Caco-2 (cell line): Measurements from ENCODE around the gene UCHL5. TPM values are rescaled to one million over a fixed set of nuclear protein-coding genes. Genes with fewer than 3 reads are reported as not detected.
A peak's percentile ranks its signal among the peaks of the same experiment; 100 is the strongest.

Source experiments
- BruUV-seq: library from RNA; stranded (reverse); fragments of 400-500 nt; replicated peaks from 2 replicates; lab custom pipeline; 2021; lab: Mats Ljungman, UMichigan
- CTCF ChIA-PET: fragments of 300-600 bp; sonication (Branson Sonifier 250); formaldehyde crosslinking; loops from one replicate; lab custom pipeline; 2022; ENCODE audit warnings: antibody characterized with exemption; lab: Charles Lee
- POLR2A ChIA-PET: fragments of 300-600 bp; sonication (Branson Sonifier 250); formaldehyde crosslinking; loops from one replicate; lab custom pipeline; 2022; ENCODE audit warnings: antibody characterized with exemption; lab: Charles Lee
- DNase-seq, 2 experiments: peaks; one replicate each; pipeline versions ENCODE4 v3.0.0 to v3.0.0-alpha.2; 2020 to 2022
- H3K27me3 ChIP-seq: replicated peaks from 2 replicates; pipeline ENCODE4 v1.6.0; 2011; ENCODE audit warnings: low read length; ENCODE audit not compliant: control insufficient read depth, insufficient read depth
- H3K36me3 ChIP-seq: 2 replicates; pipeline ENCODE4 v1.5.1; 2011; ENCODE audit warnings: low read length; ENCODE audit not compliant: control insufficient read depth, insufficient read depth
- H3K4me1 ChIP-seq: fragments of 250-450 bp; sonication (Bioruptor Pico); 2 replicates; pipeline ENCODE4 v1.5.1; 2020; ENCODE audit warnings: mild to moderate bottlenecking
- H3K4me3 ChIP-seq: 2 replicates; pipeline ENCODE4 v1.5.1; 2011; ENCODE audit warnings: low read depth, mild to moderate bottlenecking, control low read depth, low read length
- H3K9me3 ChIP-seq: fragments of 250-450 bp; sonication (Bioruptor Pico); 2 replicates; pipeline ENCODE4 v1.5.1; 2020; ENCODE audit warnings: mild to moderate bottlenecking, moderate library complexity
- H3K27ac Mint-ChIP-seq: one replicate; pipeline ENCODE4 v1.8.0; 2022; ENCODE audit warnings: mixed read lengths; ENCODE audit not compliant: unreplicated experiment
- H3K27me3 Mint-ChIP-seq: one replicate; pipeline ENCODE4 v1.8.0; 2022; ENCODE audit warnings: mixed read lengths; ENCODE audit not compliant: insufficient read depth, unreplicated experiment
- H3K36me3 Mint-ChIP-seq: one replicate; pipeline ENCODE4 v1.8.0; 2022; ENCODE audit warnings: mild to moderate bottlenecking, mixed read lengths; ENCODE audit not compliant: insufficient read depth, unreplicated experiment
- H3K4me1 Mint-ChIP-seq: one replicate; pipeline ENCODE4 v1.8.0; 2022; ENCODE audit warnings: low read depth, mixed read lengths; ENCODE audit not compliant: unreplicated experiment
- H3K4me3 Mint-ChIP-seq: one replicate; pipeline ENCODE4 v1.8.0; 2022; ENCODE audit warnings: mild to moderate bottlenecking, moderate library complexity, mixed read lengths; ENCODE audit not compliant: unreplicated experiment
- H3K9me3 Mint-ChIP-seq: one replicate; pipeline ENCODE4 v1.8.0; 2022; ENCODE audit warnings: mixed read lengths; ENCODE audit not compliant: unreplicated experiment
- intact Hi-C: fragments of 100-400 bp; cut with micrococcal nuclease; formaldehyde crosslinking; loops from one replicate; pipeline ENCODE4 v1.10.0; 2022; ENCODE audit not compliant: unreplicated experiment
- total RNA-seq: library from RNA; stranded (reverse); gene quantifications from 2 replicates; pipeline ENCODE4 v1.2.3, GENCODE V29; 2022
- TF ChIP-seq, protein P1 (sequence below), 2 experiments: fragments of 200-600 bp in 1 of 2; IDR thresholded peaks; 1 replicate in 1 of 2; 2 replicates in 1 of 2; pipeline versions ENCODE4 v1.5.1 to v1.8.0; 2011 to 2022; ENCODE audit warnings: antibody characterized with exemption in 1 of 2, control low read depth in 1 of 2, inconsistent platforms in 1 of 2, low read depth in 1 of 2, low read length in 1 of 2, mild to moderate bottlenecking in 1 of 2, moderate library complexity in 1 of 2; ENCODE audit not compliant: insufficient read depth in 1 of 2, severe bottlenecking in 1 of 2, unreplicated experiment in 1 of 2

Gene UCHL5
- total RNA-seq, 1 experiment from 2014 or later: 49.6 TPM

- Histone ChIP-seq H3K4me1 (peaks cover 33% of the 10 kb centered on the region), H3K4me3 (no peak overlapping the region), H3K27me3 (no peaks in the 10 kb centered on the region), H3K9me3 (no peaks in the 10 kb centered on the region), H3K36me3 (no peaks in the 10 kb centered on the region)
- peaks cover 10% of the 10 kb centered on the region for H3K36me3 Mint-ChIP-seq
- POLR2A ChIA-PET: no interaction called here
- no peaks in the 10 kb centered on the region for H3K9me3 Mint-ChIP-seq
- DNase-seq: no peak
- TF ChIP-seq, protein P1, sequence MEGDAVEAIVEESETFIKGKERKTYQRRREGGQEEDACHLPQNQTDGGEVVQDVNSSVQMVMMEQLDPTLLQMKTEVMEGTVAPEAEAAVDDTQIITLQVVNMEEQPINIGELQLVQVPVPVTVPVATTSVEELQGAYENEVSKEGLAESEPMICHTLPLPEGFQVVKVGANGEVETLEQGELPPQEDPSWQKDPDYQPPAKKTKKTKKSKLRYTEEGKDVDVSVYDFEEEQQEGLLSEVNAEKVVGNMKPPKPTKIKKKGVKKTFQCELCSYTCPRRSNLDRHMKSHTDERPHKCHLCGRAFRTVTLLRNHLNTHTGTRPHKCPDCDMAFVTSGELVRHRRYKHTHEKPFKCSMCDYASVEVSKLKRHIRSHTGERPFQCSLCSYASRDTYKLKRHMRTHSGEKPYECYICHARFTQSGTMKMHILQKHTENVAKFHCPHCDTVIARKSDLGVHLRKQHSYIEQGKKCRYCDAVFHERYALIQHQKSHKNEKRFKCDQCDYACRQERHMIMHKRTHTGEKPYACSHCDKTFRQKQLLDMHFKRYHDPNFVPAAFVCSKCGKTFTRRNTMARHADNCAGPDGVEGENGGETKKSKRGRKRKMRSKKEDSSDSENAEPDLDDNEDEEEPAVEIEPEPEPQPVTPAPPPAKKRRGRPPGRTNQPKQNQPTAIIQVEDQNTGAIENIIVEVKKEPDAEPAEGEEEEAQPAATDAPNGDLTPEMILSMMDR (IDR thresholded peaks at IDR 0.05; ENCODE audit: insufficient read depth in 1 of 2, low read depth in 1 of 2, low read length in 1 of 2, severe bottlenecking in 1 of 2, unreplicated experiment in 1 of 2): no peak
- H3K27ac Mint-ChIP-seq: peak overlapping the region; percentile 22
- H3K4me3 Mint-ChIP-seq: no peak overlapping the region
- H3K4me1 Mint-ChIP-seq: peaks cover 13% of the 10 kb centered on the region
- H3K27me3 Mint-ChIP-seq: no peaks in the 10 kb centered on the region
- intact Hi-C loops: loop anchor here (2.0 to 10.0 kb wide), 4 partner anchors 49 to 375 kb away; partner anchors contain the start of genes RGS13, RO60 and UCHL5
- CTCF ChIA-PET: interaction anchor here (0.9 kb wide), 1 partner anchor 203 kb away, joined by 4 read pairs; no protein-coding TSS in a partner anchor
- no TSS peak for BruUV-seq
These were observed 49.7 kb downstream of the UCHL5 start for GRCh38 chr1:193009501-193009900.

DNA sequence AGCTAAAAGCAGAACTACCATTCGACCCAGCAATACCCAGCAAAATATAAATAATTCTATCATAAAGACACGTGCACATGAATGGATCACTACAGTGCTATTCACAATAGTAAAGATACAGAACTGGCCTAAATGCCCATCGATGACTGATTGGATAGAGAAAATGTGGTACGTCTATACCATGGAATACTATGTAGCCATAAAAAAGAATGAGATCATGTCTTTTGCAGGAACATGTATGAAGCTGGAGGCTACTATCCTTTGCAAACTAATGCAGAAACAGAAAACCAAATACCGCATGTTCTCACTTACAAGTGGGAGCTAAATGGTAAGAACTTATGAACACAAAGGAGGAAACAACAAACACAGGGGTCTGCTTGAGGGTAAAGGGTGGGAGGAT is 53.4 kb downstream of the UCHL5 start:
- Histone ChIP-seq H3K27me3 (no peaks in the 10 kb centered on the region), H3K4me3 (no peak overlapping the region), H3K4me1 (peaks cover 33% of the 10 kb centered on the region), H3K9me3 (peaks cover 3% of the 10 kb centered on the region; the same call in 1 of the 2 replicates), H3K36me3 (no peaks in the 10 kb centered on the region)
- ChIA-PET CTCF (no interaction called here), POLR2A (interaction anchor here (0.6 kb wide), 2 partner anchors 54 to 197 kb away, joined by 7 to 9 read pairs; partner anchors contain the start of genes RGS2, RO60 and UCHL5)
- intact Hi-C loops: loop anchor here (5.0 to 10.0 kb wide), 3 partner anchors 53 to 371 kb away; partner anchors contain the start of gene RGS13
- no peak for DNase-seq
- Mint-ChIP-seq H3K4me1 (peaks cover 13% of the 10 kb centered on the region), H3K4me3 (no peak overlapping the region), H3K27me3 (no peaks in the 10 kb centered on the region), H3K27ac (no peak overlapping the region), H3K9me3 (no peaks in the 10 kb centered on the region), H3K36me3 (peaks cover 21% of the 10 kb centered on the region)
- no TSS peak for BruUV-seq
- TF ChIP-seq, protein P1 (IDR thresholded peaks at IDR 0.05; ENCODE audit: insufficient read depth in 1 of 2, low read depth in 1 of 2, low read length in 1 of 2, severe bottlenecking in 1 of 2, unreplicated experiment in 1 of 2): no peak

GRCh38 chr1:192998536-192998935 is 60.6 kb downstream of the UCHL5 start:
- DNase-seq: peak in 1 of 2 experiments; percentile 22
- H3K27me3 Mint-ChIP-seq: no peaks in the 10 kb centered on the region
- Histone ChIP-seq H3K27me3 (no peaks in the 10 kb centered on the region), H3K4me1 (0 out of 2 replicates have a peak, but pooled peaks cover 2% of the 10 kb centered on the region), H3K36me3 (peaks cover 1% of the 10 kb centered on the region; the same call in 1 of the 2 replicates), H3K4me3 (no peak overlapping the region), H3K9me3 (peaks cover 4% of the 10 kb centered on the region; the same call in 1 of the 2 replicates)
- H3K4me1 Mint-ChIP-seq: no peaks in the 10 kb centered on the region
- peaks cover 10% of the 10 kb centered on the region for H3K9me3 Mint-ChIP-seq
- peaks cover 9% of the 10 kb centered on the region for H3K36me3 Mint-ChIP-seq
- H3K27ac Mint-ChIP-seq: no peak overlapping the region
- intact Hi-C loops: loop anchor here (1.0 kb wide), 2 partner anchors 10 to 21 kb away; no protein-coding TSS in a partner anchor
- ChIA-PET CTCF (interaction anchor here (0.7 to 0.8 kb wide), 2 partner anchors 21 to 191 kb away, joined by 3 read pairs; no protein-coding TSS in a partner anchor), POLR2A (no interaction called here)
- TF ChIP-seq, protein P1 (IDR thresholded peaks at IDR 0.05; ENCODE audit: insufficient read depth in 1 of 2, low read depth in 1 of 2, low read length in 1 of 2, severe bottlenecking in 1 of 2, unreplicated experiment in 1 of 2): peak; percentile 20 to 39
- no peak overlapping the region for H3K4me3 Mint-ChIP-seq
- no TSS peak for BruUV-seq
